Trophoblast cell (in vitro differentiated cells and primary cell): Measurements from ENCODE around the gene UTP25.

Source experiments
- DNase-seq, 2 donors: peaks; one replicate each; pipeline ENCODE4 v3.0.0-alpha.2; 2016
- H2AFZ ChIP-seq: 2 replicates; pipeline ENCODE4 v1.6.1; 2013; ENCODE audit warnings: low read length, moderate library complexity, mild to moderate bottlenecking; ENCODE audit not compliant: insufficient read depth, poor library complexity
- H2AK5ac ChIP-seq: 2 replicates; pipeline ENCODE4 v1.6.1; 2013; ENCODE audit warnings: mild to moderate bottlenecking, low read length
- H2BK120ac ChIP-seq: 2 replicates; pipeline ENCODE4 v1.6.1; 2013; ENCODE audit warnings: low read length, mild to moderate bottlenecking, moderate library complexity; ENCODE audit not compliant: insufficient read depth, poor library complexity
- H2BK12ac ChIP-seq: 2 replicates; pipeline ENCODE4 v1.6.1; 2013; ENCODE audit warnings: mild to moderate bottlenecking, low read length, moderate library complexity
- H2BK5ac ChIP-seq: 2 replicates; pipeline ENCODE4 v1.6.1; 2013; ENCODE audit warnings: low read length, low read depth, moderate library complexity, mild to moderate bottlenecking; ENCODE audit not compliant: poor library complexity
- H3K14ac ChIP-seq: 2 replicates; pipeline ENCODE4 v1.6.1; 2013; ENCODE audit warnings: mild to moderate bottlenecking, low read length
- H3K18ac ChIP-seq: 2 replicates; pipeline ENCODE4 v1.6.1; 2013; ENCODE audit warnings: mild to moderate bottlenecking, low read length
- H3K23ac ChIP-seq: 2 replicates; pipeline ENCODE4 v1.6.1; 2013; ENCODE audit warnings: low read length
- H3K27ac ChIP-seq: 2 replicates; pipeline ENCODE4 v1.5.1; 2013; ENCODE audit warnings: low read depth, mild to moderate bottlenecking, inconsistent platforms, low read length, moderate library complexity
- H3K27me3 ChIP-seq: 2 replicates; pipeline ENCODE4 v1.6.1; 2013; ENCODE audit warnings: inconsistent platforms, mild to moderate bottlenecking, low read length, moderate library complexity; ENCODE audit not compliant: insufficient read depth
- H3K36me3 ChIP-seq, 2 experiments: 1 replicate in 1 of 2; 2 replicates in 1 of 2; pipeline ENCODE4 v1.6.1; 2013; ENCODE audit warnings: low read length in 2 of 2, mild to moderate bottlenecking in 2 of 2, moderate library complexity in 1 of 2; ENCODE audit not compliant: insufficient read depth in 2 of 2, control insufficient read depth in 1 of 2
- H3K4ac ChIP-seq: 2 replicates; pipeline ENCODE4 v1.6.1; 2013; ENCODE audit warnings: low read depth, mild to moderate bottlenecking, low read length, moderate library complexity
- H3K4me1 ChIP-seq, 2 experiments: 1 replicate in 1 of 2; 2 replicates in 1 of 2; pipeline ENCODE4 v1.6.1; 2013; ENCODE audit warnings: low read length in 2 of 2, mild to moderate bottlenecking in 2 of 2, moderate library complexity in 1 of 2; ENCODE audit not compliant: insufficient read depth in 2 of 2, control insufficient read depth in 1 of 2
- H3K4me2 ChIP-seq: 2 replicates; pipeline ENCODE4 v1.6.1; 2013; ENCODE audit warnings: inconsistent platforms, mild to moderate bottlenecking, low read length, moderate library complexity
- H3K4me3 ChIP-seq: 2 replicates; pipeline ENCODE4 v1.5.1; 2013; ENCODE audit warnings: mild to moderate bottlenecking, low read depth, low read length, inconsistent platforms
- H3K79me1 ChIP-seq: one replicate; pipeline ENCODE4 v1.6.1; 2013; ENCODE audit warnings: low read length
- H3K79me2 ChIP-seq: 2 replicates; pipeline ENCODE4 v1.6.1; 2013; ENCODE audit warnings: low read length, mild to moderate bottlenecking; ENCODE audit not compliant: control insufficient read depth, insufficient read depth, poor library complexity
- H3K9ac ChIP-seq: 2 replicates; pipeline ENCODE4 v1.6.1; 2013; ENCODE audit warnings: mild to moderate bottlenecking, low read length
- H3K9me3 ChIP-seq: 2 replicates; pipeline ENCODE4 v1.6.1; 2013; ENCODE audit warnings: low read depth, mild to moderate bottlenecking, control low read depth, inconsistent platforms, low read length; ENCODE audit not compliant: insufficient read depth
- H4K12ac ChIP-seq: 2 replicates; pipeline ENCODE4 v1.6.1; 2013; ENCODE audit warnings: low read depth, mild to moderate bottlenecking, low read length, moderate library complexity
- H4K8ac ChIP-seq: 2 replicates; pipeline ENCODE4 v1.6.1; 2013; ENCODE audit warnings: low read depth, mild to moderate bottlenecking, low read length, moderate library complexity
- H4K91ac ChIP-seq: one replicate; pipeline ENCODE4 v1.6.1; 2013; ENCODE audit warnings: low read depth, mild to moderate bottlenecking, low read length, moderate library complexity
- WGBS: extraction: QIAGEN DNeasy Blood & Tissue Kit; methylation state at CpG from one replicate; pipeline ENCODE4 v1.1.7; 2013; ENCODE audit warnings: missing lambda C conversion rate; ENCODE audit not compliant: insufficient read length, insufficient coverage; ENCODE audit errors: extremely low coverage; 5-methylcytosine and 5-hydroxymethylcytosine counted together

UTP25 gene

GRCh38 chr1:209875515-209875914, 47.7 kb downstream of the UTP25 start:
- Histone ChIP-seq H2AFZ (no peak overlapping the region), H3K9ac (no peak overlapping the region), H3K23ac (no peak overlapping the region), H3K4ac (no peak overlapping the region), H2BK5ac (no peak overlapping the region), H3K79me2 (no peaks in the 10 kb centered on the region), H3K79me1 (no peaks in the 10 kb centered on the region), H3K9me3 (no peaks in the 10 kb centered on the region), H4K12ac (no peak overlapping the region), H3K14ac (no peak overlapping the region), H3K27me3 (no peaks in the 10 kb centered on the region), H3K27ac (no peak overlapping the region), H2BK12ac (no peak overlapping the region), H2BK120ac (no peak overlapping the region), H3K18ac (no peak overlapping the region), H3K4me3 (no peak overlapping the region), H2AK5ac (no peak overlapping the region), H3K4me1 (peaks cover 0 to 4% of the 10 kb centered on the region in 2 experiments), H4K8ac (no peak overlapping the region), H3K36me3 (no peaks in the 10 kb centered on the region), H3K4me2 (no peak overlapping the region), H4K91ac (no peak overlapping the region)
- no CpG with 5 or more reads among the region's 7 CpGs for WGBS
- DNase-seq, result peak in 1 of 2 donors; percentile 39

- H2BK120ac ChIP-seq, result no peak overlapping the region
- no peak overlapping the region for H3K18ac ChIP-seq
- WGBS, result no CpG with 5 or more reads among the region's 6 CpGs
Measured at GRCh38 chr1:209876078-209876800, 48.5 kb downstream of the UTP25 start.

GRCh38 chr1:209877087-209877764, 49.5 kb downstream of the UTP25 start:
- H3K9me3 ChIP-seq, result no peaks in the 10 kb centered on the region
- no peak overlapping the region for H3K4me2 ChIP-seq
- no peak overlapping the region for H2AFZ ChIP-seq
- peaks cover 0 to 4% of the 10 kb centered on the region in 2 experiments for H3K4me1 ChIP-seq
- no peak overlapping the region for H4K8ac ChIP-seq
- H3K4me3 ChIP-seq, result no peak overlapping the region
- no peak for DNase-seq
- no peak overlapping the region for H2AK5ac ChIP-seq
- no peaks in the 10 kb centered on the region for H3K79me2 ChIP-seq
- no CpG with 5 or more reads among the region's 2 CpGs for WGBS
- no peaks in the 10 kb centered on the region for H3K27me3 ChIP-seq
- no peak overlapping the region for H3K23ac ChIP-seq
- H2BK120ac ChIP-seq, result no peak overlapping the region
- no peak overlapping the region for H3K14ac ChIP-seq
- no peak overlapping the region for H2BK12ac ChIP-seq
- no peak overlapping the region for H3K27ac ChIP-seq
- H3K36me3 ChIP-seq, result no peaks in the 10 kb centered on the region
- no peak overlapping the region for H3K9ac ChIP-seq
- no peak overlapping the region for H4K91ac ChIP-seq
- no peak overlapping the region for H2BK5ac ChIP-seq
- no peak overlapping the region for H4K12ac ChIP-seq
- no peak overlapping the region for H3K4ac ChIP-seq
- no peaks in the 10 kb centered on the region for H3K79me1 ChIP-seq
- no peak overlapping the region for H3K18ac ChIP-seq

More at GRCh38 chr1:209876078-209876800, 48.5 kb downstream of the UTP25 start:
- no peak overlapping the region for H4K8ac ChIP-seq
- no peak overlapping the region for H3K9ac ChIP-seq
- no peak overlapping the region for H3K4ac ChIP-seq
- no peak overlapping the region for H4K91ac ChIP-seq
- no peaks in the 10 kb centered on the region for H3K79me2 ChIP-seq
- H3K9me3 ChIP-seq, result no peaks in the 10 kb centered on the region
- no peak overlapping the region for H2BK5ac ChIP-seq
- H2BK12ac ChIP-seq, result no peak overlapping the region
- H3K79me1 ChIP-seq, result no peaks in the 10 kb centered on the region
- DNase-seq, result no peak
- no peaks in the 10 kb centered on the region for H3K36me3 ChIP-seq
- H2AK5ac ChIP-seq, result no peak overlapping the region
- H3K4me3 ChIP-seq, result no peak overlapping the region
- H3K4me2 ChIP-seq, result no peak overlapping the region
- no peak overlapping the region for H3K23ac ChIP-seq
- H3K27me3 ChIP-seq, result no peaks in the 10 kb centered on the region
- no peak overlapping the region for H2AFZ ChIP-seq
- H3K4me1 ChIP-seq, result peaks cover 0 to 4% of the 10 kb centered on the region in 2 experiments
- no peak overlapping the region for H4K12ac ChIP-seq
- H3K27ac ChIP-seq, result no peak overlapping the region
- H3K14ac ChIP-seq, result no peak overlapping the region

GRCh38 chr1:209878964-209879363, 51.2 kb downstream of the UTP25 start:
- H2BK5ac ChIP-seq, result no peak overlapping the region
- H3K4me3 ChIP-seq, result no peak overlapping the region
- H3K23ac ChIP-seq, result no peak overlapping the region
- no peak overlapping the region for H3K4me2 ChIP-seq
- no peak overlapping the region for H3K9ac ChIP-seq
- no peaks in the 10 kb centered on the region for H3K27me3 ChIP-seq
- H3K4ac ChIP-seq, result no peak overlapping the region
- no peak overlapping the region for H2BK12ac ChIP-seq
- H3K4me1 ChIP-seq, result peaks cover 0 to 4% of the 10 kb centered on the region in 2 experiments
- no CpG with 5 or more reads among the region's 1 CpG for WGBS
- H3K36me3 ChIP-seq, result no peaks in the 10 kb centered on the region
- H3K9me3 ChIP-seq, result no peaks in the 10 kb centered on the region
- no peak overlapping the region for H4K91ac ChIP-seq
- H2AFZ ChIP-seq, result no peak overlapping the region
- no peak overlapping the region for H2AK5ac ChIP-seq
- no peaks in the 10 kb centered on the region for H3K79me2 ChIP-seq
- H3K18ac ChIP-seq, result no peak overlapping the region
- no peak overlapping the region for H4K12ac ChIP-seq
- no peaks in the 10 kb centered on the region for H3K79me1 ChIP-seq
- no peak overlapping the region for H3K14ac ChIP-seq
- H3K27ac ChIP-seq, result no peak overlapping the region
- no peak overlapping the region for H4K8ac ChIP-seq
- H2BK120ac ChIP-seq, result no peak overlapping the region
- DNase-seq, result no peak
